Ramos (cell line): ENCODE measurements around the gene DNAL1.

Experiments
- in situ Hi-C: fragments of 300-500 bp; cut with MboI; formaldehyde crosslinking; loops from one replicate; pipeline ENCODE4 v1.14.3; 2022; ENCODE audit warnings: low sequenced_read_pairs; ENCODE audit not compliant: unreplicated experiment

Gene DNAL1

DNA sequence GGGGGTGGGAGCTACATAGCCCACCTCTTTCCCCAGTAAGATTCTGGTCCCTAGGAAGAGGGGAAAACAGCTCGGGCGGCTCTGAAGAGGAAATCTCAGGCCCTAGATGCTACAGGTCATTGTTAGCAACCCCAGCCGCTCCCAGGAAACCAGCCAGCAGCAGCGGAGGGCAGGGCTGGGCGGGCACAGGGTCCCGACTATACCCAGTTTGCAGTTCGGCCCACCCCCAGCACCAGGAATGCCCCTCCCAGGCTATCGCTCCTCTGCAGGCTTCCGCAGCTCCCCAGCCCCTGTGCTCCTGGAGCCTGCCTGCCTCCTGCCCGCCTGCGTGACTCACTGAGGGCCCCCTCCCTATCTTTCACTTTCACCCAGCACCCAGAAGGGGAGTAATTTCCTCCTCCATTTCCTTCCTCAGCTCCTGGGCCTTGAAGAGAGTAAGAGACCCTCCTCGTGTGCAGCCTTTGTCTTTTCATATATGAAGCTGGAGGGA lies 96.6 kb downstream of the DNAL1 start:
- in situ Hi-C loops, result no loop called here

DNA sequence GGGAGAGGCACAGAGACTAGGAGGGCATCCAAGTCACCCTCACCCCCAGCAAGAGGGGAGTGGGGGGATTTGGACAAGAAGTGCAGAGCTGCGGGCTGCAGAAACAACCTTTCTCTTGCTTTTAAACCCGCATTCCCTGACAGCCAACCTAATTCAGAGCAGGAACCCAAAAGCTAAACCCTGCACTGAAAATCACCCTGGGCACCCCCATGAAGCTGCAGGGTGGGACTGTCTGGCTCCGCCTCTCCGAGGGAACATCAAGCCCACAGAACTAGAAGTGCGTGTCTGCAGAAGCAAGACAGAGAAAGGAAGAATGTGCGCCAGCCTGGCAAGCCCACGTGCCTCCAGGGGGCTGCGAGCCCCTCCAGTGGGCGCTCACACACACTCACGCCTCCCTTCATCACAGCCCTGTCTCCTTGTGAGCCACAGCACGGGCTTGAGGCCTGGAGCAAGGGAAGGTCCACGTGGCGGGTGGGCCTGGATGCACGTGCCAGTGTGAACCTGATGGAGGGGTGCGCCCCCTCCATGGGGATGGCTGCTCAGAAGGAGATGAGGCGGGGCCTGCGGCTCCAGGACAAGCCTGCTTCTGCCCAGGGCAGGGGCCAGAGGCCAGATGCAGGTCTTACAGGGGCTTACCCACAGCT lies 97.2 kb downstream of the DNAL1 start:
- in situ Hi-C loops, result no loop called here

GRCh38 chr14:73742520-73743238 lies 97.9 kb downstream of the DNAL1 start:
- in situ Hi-C loops, result no loop called here

DNA sequence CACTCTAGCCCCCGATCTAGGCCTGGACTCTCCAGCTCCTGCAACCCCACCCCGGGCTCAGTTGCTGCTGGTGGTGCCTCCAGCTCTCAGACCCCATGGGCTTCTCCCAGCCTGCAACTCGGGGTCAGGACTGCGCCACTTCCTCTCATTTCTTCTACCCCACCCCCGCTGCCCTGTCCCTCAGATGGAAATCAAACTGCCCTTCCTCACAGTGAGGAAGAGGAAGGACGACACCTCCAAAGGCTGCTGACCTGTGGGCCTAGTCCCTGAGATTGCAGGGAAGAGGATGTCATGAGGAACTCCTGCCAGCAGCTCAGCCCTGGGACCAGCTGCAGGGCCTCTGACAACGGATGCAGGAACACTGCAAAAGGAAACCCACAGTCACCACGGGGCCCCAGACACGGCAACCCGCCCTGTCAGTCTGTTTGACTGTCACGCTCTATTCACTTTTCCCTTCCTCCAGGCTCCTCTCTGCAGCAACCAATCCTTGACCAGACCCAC lies 98.7 kb downstream of the DNAL1 start:
- in situ Hi-C loops, result no loop called here

- in situ Hi-C loops, result no loop called here
Measured at GRCh38 chr14:73744175-73744867, 99.5 kb downstream of the DNAL1 start.

GRCh38 chr14:73744874-73745529 lies 100.2 kb downstream of the DNAL1 start:
- in situ Hi-C loops, result no loop called here

- in situ Hi-C loops, result no loop called here
Measured at GRCh38 chr14:73745571-73746519, 101.1 kb downstream of the DNAL1 start.

DNA sequence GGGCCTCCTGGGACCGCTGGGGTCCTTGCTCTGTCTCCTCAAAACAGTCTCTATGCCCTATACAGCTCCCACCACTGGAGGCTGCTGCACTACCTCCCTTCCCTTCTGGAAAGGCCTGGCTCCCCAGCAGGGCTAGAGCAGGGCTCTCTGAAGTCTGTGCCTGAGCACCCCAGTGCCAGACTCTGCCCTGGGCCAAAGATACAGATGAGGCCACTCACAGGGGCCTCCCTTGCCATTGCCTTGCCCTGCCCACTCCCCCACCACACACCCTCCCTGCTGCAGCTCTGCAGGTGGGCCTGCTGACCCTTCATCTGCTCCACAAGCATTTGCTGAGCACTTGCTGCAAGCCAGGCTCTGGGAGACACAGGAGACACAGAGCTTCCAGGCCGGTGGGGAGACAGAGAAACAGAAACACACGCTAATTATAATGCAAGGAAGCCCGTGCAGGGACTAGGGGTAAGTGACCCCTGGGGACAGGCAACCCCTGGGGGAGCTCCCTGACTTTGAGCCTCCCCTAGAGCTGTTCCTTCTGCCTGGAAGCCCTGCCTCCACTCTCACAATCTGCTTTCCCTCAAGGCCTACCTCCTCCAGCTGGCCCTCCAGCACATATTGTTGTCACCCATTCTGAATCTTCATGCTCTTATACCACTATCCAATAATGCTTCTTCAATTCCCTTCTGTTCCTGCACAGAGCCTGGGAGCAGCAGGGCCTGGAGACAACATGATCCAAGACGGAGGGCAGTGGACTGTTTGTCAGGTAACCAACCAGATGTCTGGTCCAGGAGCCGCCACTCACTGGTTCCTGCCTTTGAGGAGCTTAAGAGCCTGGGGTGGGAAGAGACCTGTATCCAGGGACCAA lies 102.0 kb downstream of the DNAL1 start:
- in situ Hi-C loops, result no loop called here

DNA sequence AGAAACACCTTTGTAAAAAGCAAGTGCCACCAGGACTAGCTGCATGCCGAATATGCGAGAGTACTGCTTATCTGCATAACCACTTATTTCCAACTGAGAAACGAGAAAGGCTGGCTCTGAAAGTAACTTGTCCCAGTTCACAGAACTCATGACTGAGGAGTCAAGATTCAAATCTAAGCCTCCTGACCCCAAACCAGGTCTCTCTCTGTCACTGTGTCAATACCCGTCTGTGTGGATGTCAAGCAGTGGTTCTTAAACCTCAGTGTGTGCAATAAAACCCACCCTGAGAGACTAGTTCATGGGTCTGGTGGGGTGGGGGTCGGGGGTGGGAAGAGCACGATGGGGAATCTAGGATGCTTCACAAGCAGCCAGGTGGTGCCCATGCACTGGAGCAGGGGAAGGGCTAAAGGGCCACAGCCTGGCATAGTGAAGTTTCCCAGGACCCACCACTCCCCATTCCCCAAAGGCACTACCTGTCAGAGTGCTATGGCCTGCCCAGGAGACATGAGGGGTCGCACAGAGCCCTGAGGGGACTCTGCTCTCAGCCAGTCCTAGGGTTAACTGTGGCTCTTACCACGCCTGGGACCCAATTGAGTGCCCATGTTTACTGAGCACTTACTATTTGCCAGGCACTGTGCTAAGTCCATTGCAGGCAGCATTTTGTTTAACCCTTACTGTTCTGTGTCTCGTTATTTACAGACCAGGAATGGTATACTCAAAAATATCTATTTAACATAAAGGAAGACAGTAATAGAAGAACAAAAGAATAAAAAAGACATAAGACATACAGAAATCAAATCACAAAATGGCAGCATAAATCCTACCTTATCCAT lies 102.8 kb downstream of the DNAL1 start:
- in situ Hi-C loops, result no loop called here

DNA sequence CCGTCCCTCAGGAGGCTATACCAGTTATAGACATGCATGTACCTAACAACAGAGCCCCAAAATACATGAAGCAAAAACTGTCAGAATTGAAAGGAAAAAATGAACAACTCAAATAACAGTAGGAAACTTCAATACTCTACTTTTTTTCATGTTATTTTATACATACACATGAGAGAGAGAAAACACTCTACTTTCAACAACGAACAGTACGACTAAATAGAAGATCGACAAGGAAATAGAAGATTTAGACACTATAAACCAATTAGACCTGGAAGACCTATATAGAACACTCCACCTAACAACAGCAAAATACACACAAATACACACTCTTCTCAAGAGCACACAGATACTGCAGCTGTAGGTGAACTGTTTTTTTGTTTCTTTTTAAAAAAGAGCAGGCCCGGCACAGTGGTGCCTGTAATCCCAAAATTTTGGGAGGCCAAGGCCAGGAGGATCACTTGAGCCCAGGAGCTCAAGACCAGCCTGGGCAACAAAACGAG lies 104.1 kb downstream of the DNAL1 start:
- in situ Hi-C loops, result no loop called here

GRCh38 chr14:73749706-73750530 lies 105.1 kb downstream of the DNAL1 start:
- in situ Hi-C loops, result loop anchor here (25.0 kb wide), 1 partner anchor 1712 kb away; no protein-coding TSS in a partner anchor

DNA sequence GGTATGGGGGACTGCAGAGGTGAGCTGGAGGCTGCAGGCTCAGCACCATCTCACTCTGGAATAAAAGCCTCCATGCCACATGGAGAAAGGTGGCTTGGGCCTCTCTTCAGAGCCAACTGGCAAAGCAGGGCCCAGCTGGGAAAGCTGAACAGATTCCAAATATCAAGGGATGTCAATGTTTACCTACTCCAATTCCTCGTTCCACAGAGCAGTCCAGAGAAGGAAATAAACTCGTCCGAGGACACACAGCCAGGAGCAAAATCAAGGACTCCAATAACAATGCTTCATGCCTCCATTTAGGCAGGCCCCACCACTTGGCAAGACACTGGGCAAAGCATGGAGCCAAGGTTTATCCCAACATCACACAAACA lies 105.7 kb downstream of the DNAL1 start:
- in situ Hi-C loops, result loop anchor here (25.0 kb wide), 1 partner anchor 1712 kb away; no protein-coding TSS in a partner anchor

DNA sequence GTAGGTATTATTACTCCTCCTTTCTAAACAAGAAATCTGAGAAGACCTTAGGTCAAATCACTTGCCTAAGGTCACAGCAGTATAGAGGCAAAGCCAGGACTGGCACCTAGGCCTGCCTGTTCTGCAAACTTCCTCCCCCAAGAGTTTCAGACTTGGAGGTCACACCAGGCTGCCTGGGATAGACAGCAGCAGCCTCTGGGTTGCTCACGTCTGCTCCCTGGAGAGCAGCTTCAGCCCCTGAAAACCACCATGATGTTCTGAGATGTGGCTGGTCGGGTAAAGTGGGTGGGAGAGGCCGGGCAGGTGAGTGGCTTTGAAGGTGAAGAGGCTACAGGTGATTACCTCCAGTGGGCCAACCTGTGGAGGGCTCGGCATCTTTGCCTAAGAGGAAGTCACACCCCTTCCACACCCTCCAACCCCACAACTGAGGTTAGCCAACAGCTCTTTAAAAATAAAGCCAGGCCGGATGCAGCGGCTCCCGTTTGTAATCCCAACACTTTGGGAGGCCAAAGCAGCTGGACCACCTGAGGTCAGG lies 106.4 kb downstream of the DNAL1 start:
- in situ Hi-C loops, result loop anchor here (25.0 kb wide), 1 partner anchor 1711 kb away; no protein-coding TSS in a partner anchor

- in situ Hi-C loops, result loop anchor here (25.0 kb wide), 1 partner anchor 1710 kb away; no protein-coding TSS in a partner anchor
Measured at GRCh38 chr14:73752297-73752992, 107.7 kb downstream of the DNAL1 start.
